PC-3 (cell line): ENCODE measurements around the gene CA5A. TPM values are rescaled to one million over a fixed set of nuclear protein-coding genes. Genes with fewer than 3 reads are reported as not detected.

ENCODE experiments used
- ATAC-seq: fragments of 200-7000 bp; cut with Tn5 transposase; 2 replicates; pipeline ENCODE4 v1.9.1; 2020; ENCODE audit warnings: mild to moderate bottlenecking, moderate library complexity
- BruUV-seq: library from RNA; stranded (reverse); fragments of 400-500 nt; replicated peaks from 2 replicates; lab custom pipeline; 2021; lab: Mats Ljungman, UMichigan
- CTCF ChIA-PET: fragments of 300-600 bp; sonication (Branson Sonifier 250); formaldehyde crosslinking; loops from one replicate; lab custom pipeline; 2022; ENCODE audit warnings: antibody characterized with exemption; lab: Charles Lee
- POLR2A ChIA-PET: fragments of 300-600 bp; sonication (Branson Sonifier 250); formaldehyde crosslinking; loops from one replicate; lab custom pipeline; 2022; ENCODE audit warnings: antibody characterized with exemption; ENCODE audit not compliant: unreplicated experiment; lab: Charles Lee
- DNase-seq: peaks from one replicate; pipeline ENCODE4 v3.0.0-alpha.2; 2015
- H2AFZ ChIP-seq: fragments of 300-600 bp; sonication (generic); 2 replicates; pipeline ENCODE4 v1.6.0; 2016; ENCODE audit warnings: antibody characterized with exemption, low read length
- H3F3A ChIP-seq: fragments of 300-600 bp; sonication (generic); one replicate; pipeline ENCODE4 v1.6.0; 2017; ENCODE audit warnings: antibody characterized with exemption, low read length, control low read depth, mild to moderate bottlenecking; ENCODE audit not compliant: unreplicated experiment
- H3K27ac ChIP-seq: fragments of 300-600 bp; sonication (generic); 2 replicates; pipeline ENCODE4 v1.5.1; 2016; ENCODE audit warnings: mild to moderate bottlenecking, low read length
- H3K27me3 ChIP-seq: fragments of 300-600 bp; sonication (generic); 2 replicates; pipeline ENCODE4 v1.6.1; 2016; ENCODE audit warnings: low read length, mixed read lengths
- H3K36me3 ChIP-seq: fragments of 300-600 bp; sonication (generic); 2 replicates; pipeline ENCODE4 v1.6.1; 2016; ENCODE audit warnings: low read depth, mixed run types, low read length, mixed read lengths
- H3K4me1 ChIP-seq: fragments of 300-600 bp; sonication (generic); 2 replicates; pipeline ENCODE4 v1.5.1; 2016; ENCODE audit warnings: low read length; ENCODE audit not compliant: insufficient read depth
- H3K4me2 ChIP-seq: fragments of 300-600 bp; sonication (generic); 2 replicates; pipeline ENCODE4 v1.6.0; 2016; ENCODE audit warnings: low read length
- H3K4me3 ChIP-seq: fragments of 300-600 bp; sonication (generic); 2 replicates; pipeline ENCODE4 v1.5.1; 2016; ENCODE audit warnings: mild to moderate bottlenecking, low read length, mixed read lengths
- H3K79me2 ChIP-seq: fragments of 300-600 bp; sonication (generic); 2 replicates; pipeline ENCODE4 v1.6.1; 2017; ENCODE audit warnings: low read length, mixed read lengths
- H3K9ac ChIP-seq: fragments of 300-600 bp; sonication (generic); 2 replicates; pipeline ENCODE4 v1.6.0; 2016; ENCODE audit warnings: mild to moderate bottlenecking, low read length
- H3K9me2 ChIP-seq: fragments of 300-600 bp; sonication (generic); replicated peaks from 2 replicates; pipeline ENCODE4 v1.6.1; 2016; ENCODE audit warnings: mixed run types, low read length, mixed read lengths
- H3K9me3 ChIP-seq: fragments of 300-600 bp; sonication (generic); 2 replicates; pipeline ENCODE4 v1.6.1; 2016; ENCODE audit warnings: low read length, mixed read lengths
- H4K20me1 ChIP-seq: fragments of 300-600 bp; sonication (generic); 2 replicates; pipeline ENCODE4 v1.6.1; 2016; ENCODE audit warnings: low read length, mixed read lengths
- CTCF ChIP-seq: fragments of 300-600 bp; sonication (generic); conservative IDR thresholded peaks from 2 replicates; pipeline ENCODE4 v1.5.1; 2017; ENCODE audit warnings: antibody characterized with exemption, low read depth, mild to moderate bottlenecking, low read length
- EZH2 ChIP-seq: fragments of 300-600 bp; sonication (generic); IDR thresholded peaks from one replicate; pipeline ENCODE4 v1.6.1; 2017; ENCODE audit warnings: antibody characterized with exemption, mild to moderate bottlenecking, low read length; ENCODE audit not compliant: unreplicated experiment
- EZH2phosphoT487 ChIP-seq: fragments of 300-600 bp; sonication (generic); IDR thresholded peaks from 2 replicates; pipeline ENCODE4 v1.6.1; 2018; ENCODE audit warnings: mild to moderate bottlenecking, antibody characterized with exemption, low read length, borderline replicate concordance
- intact Hi-C: fragments of 100-400 bp; cut with micrococcal nuclease; formaldehyde crosslinking; loops from 2 replicates; pipeline ENCODE4 v1.9.0; 2023
- total RNA-seq: library from RNA; depleted of rRNA; stranded (reverse); fragments of >200 nt; gene quantifications from 2 replicates; pipeline ENCODE4 v1.2.3, GENCODE V29; 2014

The CA5A gene
- total RNA-seq, 1 experiment from 2014 or later: not detected

DNA sequence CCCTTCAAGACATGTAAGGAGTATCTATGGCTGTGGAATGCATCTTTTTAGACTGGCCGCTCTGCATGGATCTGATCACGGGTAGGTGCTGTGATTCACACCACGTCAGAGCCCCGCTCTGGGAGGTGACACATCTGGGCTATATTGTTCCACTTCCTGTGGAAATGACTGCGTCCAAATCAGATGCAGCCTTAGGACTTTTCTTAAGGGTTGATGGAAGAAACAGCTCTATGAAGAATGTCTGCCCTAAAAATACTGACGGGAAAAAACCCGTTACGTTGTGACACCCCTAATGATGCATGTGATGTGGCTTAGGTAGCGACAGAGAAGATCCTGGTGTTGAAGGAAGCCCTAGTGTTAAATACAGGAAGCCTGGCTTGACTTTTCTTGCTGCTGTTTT is 27.1 kb upstream of the CA5A start:
- peak overlapping the region; percentile 20; the same call in 1 of the 2 replicates for H3K27ac ChIP-seq
- peaks cover 11% of the 10 kb centered on the region; the same call in 1 of the 2 replicates for H3K4me1 ChIP-seq
- intact Hi-C loops: no loop called here
- no peaks in the 10 kb centered on the region for H3K27me3 ChIP-seq
- H3K9ac ChIP-seq: no peak overlapping the region
- DNase-seq (peak; percentile 50), ATAC-seq (peak; percentile 89)
- 0 out of 2 replicates have a peak overlapping the region, but pooled peaks have one; percentile 5 for H3K4me2 ChIP-seq
- no peaks in the 10 kb centered on the region for H3K9me3 ChIP-seq
- no peaks in the 10 kb centered on the region for H3K9me2 ChIP-seq
- no peak overlapping the region for H3K4me3 ChIP-seq
- no peak for TF ChIP-seq EZH2
- no peak for TF ChIP-seq EZH2phosphoT487
- no peak for TF ChIP-seq CTCF
- H2AFZ ChIP-seq: no peak overlapping the region
- 0 out of 2 replicates have a peak, but pooled peaks cover 4% of the 10 kb centered on the region for H4K20me1 ChIP-seq
- ChIA-PET POLR2A (no interaction called here), CTCF (no interaction called here)
- no peaks in the 10 kb centered on the region for H3K36me3 ChIP-seq
- no peaks in the 10 kb centered on the region for H3F3A ChIP-seq
- no TSS peak for BruUV-seq
- peaks cover 95% of the 10 kb centered on the region for H3K79me2 ChIP-seq

DNA sequence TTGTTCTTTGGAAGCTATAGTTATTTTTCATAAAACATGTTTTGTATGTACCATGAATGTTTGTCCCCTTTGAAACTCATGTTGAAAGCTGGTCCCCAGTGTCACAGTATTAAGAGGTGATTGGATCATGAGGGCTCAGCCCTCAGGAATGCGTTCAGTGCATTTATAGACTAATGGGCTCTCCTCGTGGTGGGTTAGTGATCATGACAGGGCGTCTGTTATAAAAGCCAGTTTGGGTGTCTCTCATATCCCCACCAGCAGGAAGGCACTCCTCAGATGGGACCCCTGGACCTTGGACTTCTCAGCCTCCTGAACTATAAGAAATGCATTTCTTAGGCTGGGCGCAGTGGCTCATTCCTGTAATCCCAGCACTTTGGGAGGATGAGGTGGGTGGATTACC is 25.3 kb upstream of the CA5A start:
- Histone ChIP-seq H3K36me3 (no peaks in the 10 kb centered on the region), H3K9me3 (no peaks in the 10 kb centered on the region), H3K4me1 (peaks cover 11% of the 10 kb centered on the region; the same call in 1 of the 2 replicates), H3F3A (no peaks in the 10 kb centered on the region), H3K4me3 (no peak overlapping the region), H3K79me2 (peaks cover 99% of the 10 kb centered on the region), H2AFZ (no peak overlapping the region), H3K27me3 (no peaks in the 10 kb centered on the region), H3K9ac (no peak overlapping the region), H3K4me2 (no peak overlapping the region), H3K9me2 (no peaks in the 10 kb centered on the region), H3K27ac (no peak overlapping the region), H4K20me1 (0 out of 2 replicates have a peak, but pooled peaks cover 4% of the 10 kb centered on the region)
- ATAC-seq (no peak), DNase-seq (no peak)
- POLR2A ChIA-PET: no interaction called here
- intact Hi-C loops: no loop called here
- CTCF ChIA-PET: no interaction called here
- TF ChIP-seq EZH2phosphoT487 (no peak), EZH2 (no peak), CTCF (no peak)
- no TSS peak for BruUV-seq

GRCh38 chr16:87960852-87961251 is 24.5 kb upstream of the CA5A start:
- ATAC-seq (no peak), DNase-seq (no peak)
- Histone ChIP-seq H3K27ac (no peak overlapping the region), H2AFZ (no peak overlapping the region), H3K9me2 (no peaks in the 10 kb centered on the region), H3K36me3 (no peaks in the 10 kb centered on the region), H3K9me3 (no peaks in the 10 kb centered on the region), H3F3A (no peaks in the 10 kb centered on the region), H3K4me3 (no peak overlapping the region), H3K4me1 (peaks cover 11% of the 10 kb centered on the region; the same call in 1 of the 2 replicates), H3K79me2 (peaks cover 99% of the 10 kb centered on the region), H3K4me2 (no peak overlapping the region), H4K20me1 (0 out of 2 replicates have a peak, but pooled peaks cover 4% of the 10 kb centered on the region), H3K27me3 (no peaks in the 10 kb centered on the region), H3K9ac (no peak overlapping the region)
- no peak for TF ChIP-seq EZH2phosphoT487
- no peak for TF ChIP-seq CTCF
- no peak for TF ChIP-seq EZH2
- ChIA-PET POLR2A (no interaction called here), CTCF (no interaction called here)
- intact Hi-C loops: no loop called here
- BruUV-seq: no TSS peak
